Muscle of leg (tissue), 11 donors: Measurements from ENCODE around the gene SPDYE4. TPM values are rescaled to one million over a fixed set of nuclear protein-coding genes. Genes with fewer than 3 reads are reported as not detected.

Experiments
- DNase-seq: peaks from one replicate; pipeline ENCODE4 v3.0.0; 2013
- H3K27ac ChIP-seq: one replicate; pipeline ENCODE4 v1.5.1; 2013; ENCODE audit warnings: mild to moderate bottlenecking, low read length, control low read depth
- H3K27me3 ChIP-seq: one replicate; pipeline ENCODE4 v1.6.1; 2013; ENCODE audit warnings: low read length; ENCODE audit not compliant: control insufficient read depth, insufficient read depth
- H3K36me3 ChIP-seq: one replicate; pipeline ENCODE4 v1.6.1; 2013; ENCODE audit warnings: low read length; ENCODE audit not compliant: control insufficient read depth, insufficient read depth
- H3K4me1 ChIP-seq: one replicate; pipeline ENCODE4 v1.6.1; 2013; ENCODE audit warnings: low read length; ENCODE audit not compliant: control insufficient read depth, insufficient read depth
- H3K4me3 ChIP-seq: one replicate; pipeline ENCODE4 v1.5.1; 2013; ENCODE audit warnings: low read length, control low read depth
- H3K9me3 ChIP-seq: replicated peaks from 2 replicates; pipeline ENCODE4 v1.6.1; 2013; ENCODE audit warnings: low read depth, low read length; ENCODE audit not compliant: control insufficient read depth
- WGBS: methylation state at CpG from one replicate; pipeline ENCODE4 v1.1.5; 2013; ENCODE audit warnings: missing lambda C conversion rate; ENCODE audit not compliant: insufficient coverage; 5-methylcytosine and 5-hydroxymethylcytosine counted together
- polyA plus RNA-seq, 8 donors: library from polyadenylated mRNA; unstranded; fragments of 120-200 nt; gene quantifications; one replicate each; pipeline versions ENCODE4 v1.2.1 to v1.2.3, GENCODE V29; 2013; ENCODE audit warnings: inconsistent platforms in 1 of 8, low replicate concordance in 1 of 8; ENCODE audit not compliant: insufficient read length in 8 of 8, insufficient read depth in 1 of 8
- total RNA-seq: library from RNA; stranded (reverse); fragments of 120-200 nt; gene quantifications from one replicate; pipeline ENCODE4 v1.2.4, GENCODE V29; 2013

The SPDYE4 gene
- total and polyA plus RNA-seq, 9 donors: 0.49 TPM; not detected in 8

- Histone ChIP-seq H3K36me3 (no peaks in the 10 kb centered on the region), H3K9me3 (no peaks in the 10 kb centered on the region), H3K4me1 (peaks cover 3% of the 10 kb centered on the region), H3K27ac (no peak overlapping the region), H3K27me3 (no peaks in the 10 kb centered on the region), H3K4me3 (no peak overlapping the region)
- peak; percentile 86 for DNase-seq
- 22% methylated on average over 13 of the region's 19 CpGs for WGBS
Measured at GRCh38 chr17:8785547-8786413, 27.4 kb upstream of the SPDYE4 start.

- Histone ChIP-seq H3K27ac (no peak overlapping the region), H3K27me3 (no peaks in the 10 kb centered on the region), H3K36me3 (no peaks in the 10 kb centered on the region), H3K9me3 (no peaks in the 10 kb centered on the region), H3K4me3 (no peak overlapping the region), H3K4me1 (peaks cover 3% of the 10 kb centered on the region)
- no peak for DNase-seq
- no CpG with 5 or more reads among the region's 1 CpG for WGBS
Measured at GRCh38 chr17:8782176-8782575, 23.8 kb upstream of the SPDYE4 start.

GRCh38 chr17:8781776-8782175 lies 23.4 kb upstream of the SPDYE4 start:
- Histone ChIP-seq H3K9me3 (no peaks in the 10 kb centered on the region), H3K27me3 (no peaks in the 10 kb centered on the region), H3K27ac (no peak overlapping the region), H3K36me3 (no peaks in the 10 kb centered on the region), H3K4me3 (no peak overlapping the region), H3K4me1 (peaks cover 3% of the 10 kb centered on the region)
- DNase-seq: no peak
- WGBS: 69% methylated on average over 2 of the region's 4 CpGs

- H3K27me3 ChIP-seq: no peaks in the 10 kb centered on the region
- peak; percentile 23 for DNase-seq
- no peak overlapping the region for H3K4me3 ChIP-seq
- H3K4me1 ChIP-seq: no peaks in the 10 kb centered on the region
- no peak overlapping the region for H3K27ac ChIP-seq
- no CpG with 5 or more reads among the region's 1 CpG for WGBS
- peaks cover 5% of the 10 kb centered on the region for H3K9me3 ChIP-seq
- no peaks in the 10 kb centered on the region for H3K36me3 ChIP-seq
Measured at GRCh38 chr17:8776881-8777280, 18.5 kb upstream of the SPDYE4 start.

GRCh38 chr17:8776248-8776647 lies 17.9 kb upstream of the SPDYE4 start:
- Histone ChIP-seq H3K36me3 (no peaks in the 10 kb centered on the region), H3K9me3 (peaks cover 5% of the 10 kb centered on the region), H3K4me1 (no peaks in the 10 kb centered on the region), H3K27ac (no peak overlapping the region), H3K4me3 (no peak overlapping the region), H3K27me3 (no peaks in the 10 kb centered on the region)
- DNase-seq: peak; percentile 67

- Histone ChIP-seq H3K4me1 (no peaks in the 10 kb centered on the region), H3K36me3 (no peaks in the 10 kb centered on the region), H3K27ac (no peak overlapping the region), H3K9me3 (no peaks in the 10 kb centered on the region), H3K27me3 (peaks cover 6% of the 10 kb centered on the region), H3K4me3 (no peak overlapping the region)
- no peak for DNase-seq
- 80% methylated on average over 1 of the region's 2 CpGs for WGBS
Measured at GRCh38 chr17:8766731-8767130, 8.4 kb upstream of the SPDYE4 start.

- Histone ChIP-seq H3K36me3 (no peaks in the 10 kb centered on the region), H3K4me3 (no peak overlapping the region), H3K9me3 (no peaks in the 10 kb centered on the region), H3K27ac (no peak overlapping the region), H3K4me1 (no peaks in the 10 kb centered on the region), H3K27me3 (peaks cover 9% of the 10 kb centered on the region)
- no peak for DNase-seq
- WGBS: 67% methylated on average over 3 of the region's 8 CpGs
Measured at GRCh38 chr17:8762012-8762411, 3.7 kb upstream of the SPDYE4 start.

- Histone ChIP-seq H3K4me1 (no peaks in the 10 kb centered on the region), H3K36me3 (no peaks in the 10 kb centered on the region), H3K27ac (no peak overlapping the region), H3K9me3 (no peaks in the 10 kb centered on the region), H3K4me3 (no peak overlapping the region), H3K27me3 (peaks cover 14% of the 10 kb centered on the region)
- DNase-seq: no peak
- 68% methylated on average over 7 of the region's 13 CpGs for WGBS
Measured at GRCh38 chr17:8757189-8757588, 1.2 kb downstream of the SPDYE4 start.

- no peak for DNase-seq
- H3K4me3 ChIP-seq: no peak overlapping the region
- H3K27ac ChIP-seq: no peak overlapping the region
- no peaks in the 10 kb centered on the region for H3K4me1 ChIP-seq
- WGBS: 91% methylated on average over 12 of the region's 12 CpGs
- H3K36me3 ChIP-seq: no peaks in the 10 kb centered on the region
- H3K9me3 ChIP-seq: no peaks in the 10 kb centered on the region
- H3K27me3 ChIP-seq: peaks cover 15% of the 10 kb centered on the region
Measured at GRCh38 chr17:8755590-8756255, 2.6 kb downstream of the SPDYE4 start.

- peaks cover 15% of the 10 kb centered on the region for H3K27me3 ChIP-seq
- 60% methylated on average over 5 of the region's 8 CpGs for WGBS
- no peaks in the 10 kb centered on the region for H3K4me1 ChIP-seq
- no peak for DNase-seq
- no peaks in the 10 kb centered on the region for H3K36me3 ChIP-seq
- no peaks in the 10 kb centered on the region for H3K9me3 ChIP-seq
- no peak overlapping the region for H3K27ac ChIP-seq
- no peak overlapping the region for H3K4me3 ChIP-seq
Measured at GRCh38 chr17:8754890-8755289, 3.5 kb downstream of the SPDYE4 start.
